Stimulated activated CD4-positive, alpha-beta T cell treated with anti-CD3 and anti-CD28 coated beads, Interleukin-4, amount 100 ng/mL, for 4 hours (primary cell): ENCODE data around the gene NCAPD3.
"Not testable (repeated sequence)": the region's sequence is repeated elsewhere in the genome, so short reads cannot be mapped to it uniquely, and the experiment has no call there.

Experiments used
- DNase-seq, 2 experiments: peaks; one replicate each; pipeline ENCODE4 v3.0.0-alpha.2; 2020

The NCAPD3 gene

DNA sequence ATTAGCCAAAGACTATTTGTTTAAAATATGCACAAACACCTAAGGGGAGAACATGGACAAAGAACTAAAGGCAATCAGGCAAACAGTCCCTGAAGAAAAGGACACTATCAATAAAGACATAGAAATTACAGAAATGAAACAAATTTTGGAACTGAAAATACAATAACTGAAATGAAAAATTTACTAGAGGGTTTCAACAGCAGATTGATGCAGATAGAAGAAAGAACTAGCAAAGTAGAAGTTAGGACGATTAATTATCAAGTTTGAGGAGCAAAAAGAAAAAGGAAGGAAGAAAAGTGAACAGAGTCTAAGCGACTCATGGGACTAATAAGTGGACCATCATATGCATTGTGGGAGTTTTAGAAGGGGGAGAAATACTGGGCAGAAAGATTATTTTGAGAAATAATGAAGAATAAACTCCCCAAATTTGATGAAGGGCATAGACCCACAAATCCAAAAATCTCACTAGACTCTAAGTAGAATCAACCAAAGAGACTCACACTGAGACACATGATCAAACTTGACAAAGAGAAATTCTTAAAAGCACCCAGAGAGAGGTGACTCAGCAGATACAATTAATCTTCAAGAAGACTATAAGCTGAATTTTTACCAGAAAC lies 92.0 kb downstream of the NCAPD3 start:
- no peak for DNase-seq

DNA sequence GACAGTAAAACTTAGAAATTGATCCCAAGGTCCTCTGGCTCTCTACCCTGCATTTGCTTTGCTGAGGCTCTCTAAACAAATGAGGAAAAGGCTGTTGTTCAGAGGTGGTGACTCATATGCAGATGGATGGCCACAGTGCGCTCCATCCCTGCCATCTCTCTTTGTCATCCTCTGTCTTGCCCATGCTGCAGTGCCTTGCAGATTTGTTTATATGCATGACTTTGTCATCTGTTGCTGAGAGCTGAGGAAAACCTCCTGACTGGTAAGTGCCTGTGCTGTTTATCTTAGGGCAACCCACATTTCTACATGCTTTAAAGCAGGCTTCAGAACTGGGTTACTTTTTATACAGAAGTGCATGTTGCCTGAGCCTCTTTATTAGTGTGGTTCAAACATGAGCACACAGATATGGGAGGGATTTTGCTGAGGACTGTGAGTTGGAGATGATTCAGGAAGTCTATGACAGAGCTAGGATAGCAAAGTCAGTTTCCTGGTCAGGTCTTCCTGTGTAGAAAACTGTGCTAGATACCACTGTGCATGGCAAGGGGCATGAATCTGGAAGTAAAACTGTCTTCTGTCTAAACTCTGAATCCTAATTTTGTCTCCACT lies 97.4 kb downstream of the NCAPD3 start:
- no peak for DNase-seq

DNA sequence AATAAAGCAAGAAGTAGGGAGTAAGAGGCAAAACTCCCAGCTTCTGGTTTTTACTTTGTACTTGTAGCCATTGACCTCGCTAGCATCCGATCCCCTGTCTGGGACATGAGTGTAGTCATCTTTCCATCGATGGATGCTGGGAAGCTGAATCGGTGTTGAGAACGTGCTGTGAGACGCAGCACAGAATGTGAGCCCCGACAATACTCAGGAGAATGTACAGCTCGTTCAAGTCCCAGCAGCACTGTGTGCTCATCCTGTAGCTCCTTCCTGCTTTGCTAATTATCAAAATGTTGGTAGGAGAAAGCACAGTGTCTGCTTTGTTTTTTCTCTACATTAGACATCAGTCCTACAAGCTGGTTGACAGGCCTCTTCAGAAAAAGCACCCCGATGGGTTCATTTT lies 98.3 kb downstream of the NCAPD3 start:
- no peak for DNase-seq

DNA sequence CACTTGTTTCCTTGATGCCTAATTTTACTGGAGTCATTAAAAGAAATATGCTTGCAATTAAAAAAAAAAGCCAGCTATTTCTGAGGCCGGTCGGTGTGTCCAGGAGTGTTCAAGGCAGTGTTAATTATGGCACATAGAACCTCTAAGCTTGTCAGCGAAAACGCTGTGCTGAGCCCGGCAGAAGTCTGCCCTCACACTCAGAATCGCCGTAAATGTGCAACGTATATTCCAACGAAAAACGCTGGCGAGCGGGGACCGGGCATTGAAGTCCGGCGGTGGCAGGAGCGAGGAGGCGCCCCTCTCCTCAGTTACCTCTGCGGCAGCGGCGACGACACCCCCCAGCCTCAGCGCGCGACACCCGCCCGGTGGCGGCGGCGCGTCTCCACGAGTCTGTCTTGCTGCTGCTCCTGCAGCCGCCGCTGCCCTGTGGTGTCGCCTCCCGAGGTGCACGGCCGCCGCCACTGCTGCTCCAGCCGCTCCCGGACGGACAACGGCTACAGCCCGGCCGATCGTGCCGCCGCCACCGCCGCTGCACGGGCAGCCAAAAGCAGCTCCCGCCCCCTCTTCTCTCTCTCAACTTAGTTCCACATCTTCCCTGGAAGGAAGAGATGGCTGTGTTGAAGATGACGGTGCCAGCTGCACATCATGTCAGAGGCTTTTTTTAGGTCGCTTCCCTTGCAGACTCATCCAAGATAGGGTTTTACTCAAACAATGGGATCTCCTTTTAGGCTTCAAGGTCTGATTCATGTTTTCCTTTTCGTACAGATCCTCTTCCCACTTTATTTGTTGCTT lies 98.9 kb downstream of the NCAPD3 start:
- no peak for DNase-seq

DNA sequence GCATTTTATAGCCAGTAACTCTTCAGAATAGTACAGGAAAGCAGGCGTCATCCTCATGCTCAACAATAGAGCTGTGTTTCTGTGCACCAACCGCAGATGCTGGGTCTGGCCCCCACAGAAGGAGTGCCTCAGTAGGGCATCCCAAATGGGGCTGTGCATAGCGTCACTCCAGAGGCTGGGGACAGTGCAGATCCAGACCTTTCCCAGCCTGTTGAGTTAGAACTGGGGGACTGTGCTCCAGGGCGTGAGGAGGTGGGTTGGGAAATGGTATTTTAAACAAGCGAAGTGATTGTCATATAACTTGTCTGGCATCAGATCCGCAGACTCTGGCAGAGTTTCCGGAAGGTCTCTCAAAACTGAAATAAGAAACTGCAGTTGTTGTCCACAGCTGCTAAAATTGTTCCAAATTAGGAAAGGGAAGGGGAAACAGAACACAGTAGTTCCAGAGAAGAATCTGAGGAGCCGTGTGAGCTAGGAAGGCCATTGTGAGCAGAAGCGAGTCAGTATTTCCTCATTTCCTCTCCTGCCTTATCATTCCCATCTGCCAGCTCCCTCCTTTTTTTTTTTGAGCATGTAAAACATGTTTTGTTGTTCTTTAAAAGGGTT lies 102.7 kb downstream of the NCAPD3 start:
- DNase-seq = no peak

DNA sequence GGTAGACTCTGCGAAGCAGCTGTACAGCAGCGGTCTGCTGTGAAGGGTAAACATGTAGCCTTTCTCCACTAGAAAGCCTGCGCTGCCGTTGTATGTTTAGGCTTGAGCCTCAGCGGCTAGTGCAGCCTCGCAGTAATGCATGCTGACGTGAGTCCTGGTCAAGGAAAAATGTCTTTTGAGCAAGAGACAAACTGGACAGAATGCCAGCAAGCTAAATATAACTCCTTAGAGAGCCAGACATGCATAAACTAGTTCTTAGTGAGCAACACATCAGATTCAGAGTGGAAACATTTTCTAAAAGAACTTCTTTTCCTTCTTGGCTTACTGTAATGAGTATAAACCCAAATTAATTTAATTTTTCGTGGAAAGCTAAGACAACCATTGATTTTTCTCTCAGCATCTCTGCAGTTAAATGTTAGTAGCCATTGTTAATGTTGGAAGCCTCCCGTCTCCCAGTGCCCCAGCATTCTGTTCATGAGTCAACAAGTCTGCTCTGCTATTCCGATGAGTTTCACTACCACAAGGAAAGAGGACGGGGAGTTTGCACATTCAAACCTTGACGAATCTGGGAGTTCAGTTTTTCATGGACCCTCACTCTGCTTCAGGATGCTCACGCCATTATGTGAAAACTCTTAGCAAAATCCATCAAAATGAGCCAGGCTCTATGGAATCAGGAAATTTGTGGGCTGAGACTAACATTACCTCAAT lies 103.5 kb downstream of the NCAPD3 start:
- DNase-seq = no peak

DNA sequence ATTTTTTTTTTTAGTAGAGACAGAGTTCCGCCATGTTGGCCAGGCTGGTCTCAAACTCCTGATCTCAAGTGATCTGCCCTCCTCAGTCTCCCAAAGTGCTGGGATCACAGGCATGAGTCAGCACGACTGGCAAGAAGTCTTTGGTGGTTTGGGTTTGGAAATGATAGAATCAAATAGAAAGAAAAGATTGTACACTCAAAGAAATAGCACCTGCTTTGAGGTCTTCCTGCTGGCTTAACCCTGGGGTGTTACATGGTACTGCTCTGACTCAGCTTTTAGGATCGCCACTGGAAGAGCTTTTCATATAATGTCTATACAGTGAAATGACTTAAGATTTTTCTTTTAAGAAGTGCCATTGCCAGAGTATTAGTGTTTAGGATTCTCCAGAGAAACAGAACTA lies 104.7 kb downstream of the NCAPD3 start:
- no peak for DNase-seq

DNA sequence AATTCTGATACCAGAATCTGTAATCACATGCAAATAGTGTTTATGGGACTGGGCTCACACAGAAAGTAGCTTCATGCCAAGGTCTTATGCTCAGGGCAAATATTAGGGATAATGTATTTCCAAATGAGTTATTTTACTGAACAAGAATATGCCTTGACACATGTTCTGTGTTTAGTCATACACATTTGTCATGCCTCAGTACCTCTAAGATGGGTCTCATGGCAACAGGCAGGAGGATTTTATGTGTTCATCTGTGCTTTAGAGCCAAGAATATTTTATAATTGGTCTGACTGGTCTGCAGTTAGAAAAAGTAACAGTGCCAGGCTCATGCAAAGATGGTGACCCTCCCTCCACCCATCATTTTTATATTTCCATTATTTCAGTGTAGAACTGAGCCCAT lies 105.8 kb downstream of the NCAPD3 start:
- DNase-seq = no peak

DNA sequence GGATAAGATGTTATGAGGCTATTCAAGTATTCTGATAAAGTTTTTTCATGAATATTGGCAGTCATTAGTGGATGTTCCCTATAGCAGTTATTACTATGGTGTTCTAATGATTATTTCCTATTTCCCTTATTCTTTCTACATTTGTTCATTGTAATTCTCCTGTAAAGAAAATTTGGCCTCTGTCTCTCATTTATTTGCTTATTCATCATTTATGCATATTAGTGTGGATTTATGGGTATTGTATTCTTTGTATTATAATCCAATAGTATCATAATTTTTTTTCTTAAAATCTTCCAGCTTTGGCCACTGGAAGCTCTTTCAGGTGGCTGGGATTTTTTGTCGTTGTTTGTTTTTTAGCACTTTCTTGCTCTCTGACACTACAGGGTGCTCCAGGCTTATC lies 107.6 kb downstream of the NCAPD3 start:
- no peak for DNase-seq

DNA sequence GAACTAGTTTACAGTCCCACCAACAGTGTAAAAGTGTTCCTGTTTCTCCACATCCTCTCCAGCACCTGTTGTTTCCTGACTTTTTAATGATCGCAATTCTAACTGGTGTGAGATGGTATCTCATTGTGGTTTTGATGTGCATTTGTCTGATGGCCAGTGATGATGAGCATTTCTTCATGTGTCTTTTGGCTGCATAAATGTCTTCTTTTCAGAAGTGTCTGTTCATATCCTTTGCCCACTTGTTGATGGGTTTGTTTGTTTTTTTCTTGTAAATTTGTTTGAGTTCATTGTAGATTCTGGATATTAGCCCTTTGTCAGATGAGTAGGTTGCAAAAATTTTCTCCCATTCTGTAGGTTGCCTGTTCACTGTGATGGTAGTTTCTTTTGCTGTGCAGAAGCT lies 110.0 kb downstream of the NCAPD3 start:
- DNase-seq = not testable (repeated sequence)

DNA sequence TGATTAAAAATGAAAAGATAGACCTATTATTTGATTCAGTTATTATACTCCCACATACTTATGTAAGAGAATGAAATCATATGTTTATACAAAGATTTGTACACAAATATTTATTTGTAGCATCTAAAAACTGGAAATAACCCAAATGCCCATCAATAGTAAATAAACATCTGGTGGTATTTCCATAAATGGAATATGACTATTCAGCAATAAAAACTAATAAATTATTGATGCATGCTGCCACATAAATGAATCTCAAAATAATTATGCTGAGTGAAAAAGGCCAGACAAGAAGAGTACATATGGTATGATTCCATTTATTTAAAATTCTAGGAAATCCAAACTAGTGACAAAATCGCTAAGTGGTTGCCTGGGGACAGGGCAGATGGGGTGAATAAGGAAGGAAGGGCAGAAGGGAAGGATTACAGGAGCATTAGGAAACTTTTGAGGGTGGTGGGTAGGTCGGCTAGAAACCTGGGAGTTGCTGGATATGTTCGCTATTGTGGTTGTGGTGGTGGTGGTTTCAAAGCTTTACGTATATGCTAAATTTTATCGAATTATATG lies 113.4 kb downstream of the NCAPD3 start:
- no peak for DNase-seq
